ENCODE results near the gene FHIP2A. TPM values are rescaled to one million over a fixed set of nuclear protein-coding genes. Genes with fewer than 3 reads are reported as not detected.

The FHIP2A gene
- total and polyA plus RNA-seq, 7 donors: 3.4 to 31.9 (median 19.9) TPM

- no peak for ATAC-seq
- intact Hi-C loops (cut with DNase I): no loop called here
- TF ChIP-seq CTCF (IDR thresholded peaks at IDR 0.05): no peak
- H3K9me3 ChIP-seq: no peaks in the 10 kb centered on the region
- peaks cover 0 to 4% (median 0%) of the 10 kb centered on the region in 3 donors for H3K27me3 ChIP-seq (ENCODE audit: insufficient read depth in 3 of 3, low read length in 2 of 3)
- no peaks in the 10 kb centered on the region for H3K4me1 ChIP-seq
- no peak overlapping the region for H3K4me3 ChIP-seq
- no peak overlapping the region for H3K27ac ChIP-seq
- DNase-seq: no peak
- no peaks in the 10 kb centered on the region for H3K36me3 ChIP-seq (ENCODE audit: insufficient read depth in 1 of 2, low read depth in 1 of 2)
- WGBS, 3 donors: 38 to 42% (median 38%) methylated on average over 1 of the region's 1 CpG
These were observed 44.2 kb upstream of the FHIP2A start for GRCh38 chr10:114777415-114777814.

- ATAC-seq: no peak
- intact Hi-C loops (cut with DNase I): loop anchor here in 1 of 2 donors (5.0 to 10.0 kb wide), 2 partner anchors 145 to 308 kb away; no protein-coding TSS in a partner anchor
- H3K27ac ChIP-seq: no peak overlapping the region
These were observed 41.6 kb upstream of the FHIP2A start for GRCh38 chr10:114779803-114780576.

GRCh38 chr10:114780577-114781184, 40.9 kb upstream of the FHIP2A start:
- 71 to 82% (median 74%) methylated on average over 2 of the region's 2 CpGs for WGBS, 3 donors
- Histone ChIP-seq H3K4me1 (no peaks in the 10 kb centered on the region), H3K36me3 (ENCODE audit: insufficient read depth in 1 of 2, low read depth in 1 of 2) (no peaks in the 10 kb centered on the region), H3K27me3 (ENCODE audit: insufficient read depth in 3 of 3, low read length in 2 of 3) (no peaks in the 10 kb centered on the region), H3K9me3 (no peaks in the 10 kb centered on the region), H3K27ac (no peak overlapping the region), H3K4me3 (no peak overlapping the region)
- TF ChIP-seq CTCF (IDR thresholded peaks at IDR 0.05): no peak
- DNase-seq (no peak), ATAC-seq (no peak)
- intact Hi-C loops (cut with DNase I): loop anchor here in 1 of 2 donors (5.0 to 10.0 kb wide), 2 partner anchors 146 to 308 kb away; no protein-coding TSS in a partner anchor

More at GRCh38 chr10:114779803-114780576, 41.6 kb upstream of the FHIP2A start:
- Histone ChIP-seq H3K9me3 (no peaks in the 10 kb centered on the region), H3K36me3 (ENCODE audit: insufficient read depth in 1 of 2, low read depth in 1 of 2) (no peaks in the 10 kb centered on the region), H3K4me3 (no peak overlapping the region), H3K27me3 (ENCODE audit: insufficient read depth in 3 of 3, low read length in 2 of 3) (no peaks in the 10 kb centered on the region), H3K4me1 (no peaks in the 10 kb centered on the region)
- TF ChIP-seq CTCF (IDR thresholded peaks at IDR 0.05): no peak
- WGBS, 3 donors: 67 to 79% (median 76%) methylated on average over 3 of the region's 3 CpGs
- no peak for DNase-seq

DNA sequence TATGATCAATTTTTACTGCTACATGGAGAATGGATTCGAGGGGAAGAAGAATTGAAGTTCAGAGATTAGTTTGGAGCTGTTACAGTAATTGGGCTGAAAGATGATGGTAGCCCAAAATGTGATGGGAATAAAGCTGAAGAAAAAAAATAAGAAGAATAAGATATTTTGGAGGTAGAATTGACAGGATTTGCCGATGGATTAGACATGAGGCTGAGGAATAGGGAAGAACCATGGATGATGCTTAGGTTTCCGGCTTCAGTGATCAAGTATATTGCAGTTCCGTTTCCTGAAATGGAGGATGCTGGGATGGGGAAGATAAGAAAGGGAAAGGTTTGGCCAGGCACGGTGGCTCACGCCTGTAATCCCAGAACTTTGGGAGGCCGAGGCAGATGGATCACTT, 38.9 kb upstream of the FHIP2A start:
- DNase-seq (no peak), ATAC-seq (no peak)
- no peak overlapping the region for H3K4me3 ChIP-seq
- H3K36me3 ChIP-seq (ENCODE audit: insufficient read depth in 1 of 2, low read depth in 1 of 2): no peaks in the 10 kb centered on the region
- H3K9me3 ChIP-seq: no peaks in the 10 kb centered on the region
- 95 to 97% (median 96%) methylated on average over 7 of the region's 7 CpGs for WGBS, 3 donors
- no peak overlapping the region for H3K27ac ChIP-seq
- intact Hi-C loops (cut with DNase I): loop anchor here in 1 of 2 donors (5.0 to 10.0 kb wide), 2 partner anchors 148 to 310 kb away; no protein-coding TSS in a partner anchor
- no peaks in the 10 kb centered on the region for H3K27me3 ChIP-seq (ENCODE audit: insufficient read depth in 3 of 3, low read length in 2 of 3)
- TF ChIP-seq CTCF (IDR thresholded peaks at IDR 0.05): no peak
- H3K4me1 ChIP-seq: no peaks in the 10 kb centered on the region
